SK-N-DZ (cell line): ENCODE data around the gene CLSTN1. TPM values are rescaled to one million over a fixed set of nuclear protein-coding genes. Genes with fewer than 3 reads are reported as not detected.
A peak's percentile ranks its signal among the peaks of the same experiment; 100 is the strongest.

ENCODE experiments used
- DNase-seq: peaks from one replicate; pipeline ENCODE4 v3.0.0-alpha.2; 2015; ENCODE audit warnings: low spot score
- polyA plus RNA-seq, 2 experiments: library from polyadenylated mRNA; depleted of rRNA; stranded (reverse); fragments of >200 nt; gene quantifications; 2 replicates each; pipeline ENCODE4 v1.2.3, GENCODE V29; 2014

Gene CLSTN1
- 31.0 and 37.5 TPM in 2 replicates for polyA plus RNA-seq (2014; cell fraction: cytosol; rRNA removed)
- 17.5 and 26.6 TPM in 2 replicates for polyA plus RNA-seq (2014; cell fraction: nucleus; rRNA removed)

DNA sequence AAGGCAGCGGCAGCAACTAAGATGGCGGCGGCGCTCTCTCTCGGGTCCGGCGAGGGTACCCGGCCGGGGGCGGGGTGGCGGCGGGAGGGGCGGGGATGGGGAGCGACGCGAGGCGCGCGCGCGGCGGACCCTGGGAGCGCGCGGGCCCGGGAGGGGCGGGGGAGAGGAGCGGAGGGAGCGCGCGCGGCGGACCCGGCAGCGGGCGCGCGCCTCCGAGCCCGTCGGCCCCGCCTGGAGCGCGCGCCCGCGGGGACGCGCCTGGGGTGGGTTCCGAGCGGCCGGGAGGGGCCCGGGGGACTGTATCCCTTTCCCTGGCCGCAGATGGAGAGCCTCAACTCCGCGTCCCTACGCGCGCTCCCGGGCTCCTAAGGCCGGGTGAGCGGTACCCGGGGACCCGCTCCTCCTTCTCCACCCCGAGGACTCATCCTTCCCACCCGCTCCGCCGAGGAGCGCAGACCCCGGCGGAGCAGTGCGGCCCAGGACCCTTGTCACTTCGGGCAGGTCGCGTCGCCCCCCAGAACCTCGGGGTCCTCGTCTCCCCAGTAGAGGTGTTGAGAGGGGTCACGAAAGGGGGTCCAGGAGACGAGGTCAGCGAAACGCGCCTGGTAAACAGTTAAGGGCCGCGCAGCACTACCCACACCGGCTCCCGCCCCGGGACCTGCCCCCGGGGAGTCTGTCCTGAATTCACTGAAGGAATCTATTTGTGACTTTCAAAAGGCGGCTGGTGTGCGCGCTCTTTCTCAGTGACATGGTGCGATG lies at the start of gene CLSTN1:
Gene CLSTN1 (minus strand): TSS at position 23 of the 759 bp plus-strand sequence. CDS start 232 bp downstream, outside the sequence.
- DNase-seq = peak; percentile 71

DNA sequence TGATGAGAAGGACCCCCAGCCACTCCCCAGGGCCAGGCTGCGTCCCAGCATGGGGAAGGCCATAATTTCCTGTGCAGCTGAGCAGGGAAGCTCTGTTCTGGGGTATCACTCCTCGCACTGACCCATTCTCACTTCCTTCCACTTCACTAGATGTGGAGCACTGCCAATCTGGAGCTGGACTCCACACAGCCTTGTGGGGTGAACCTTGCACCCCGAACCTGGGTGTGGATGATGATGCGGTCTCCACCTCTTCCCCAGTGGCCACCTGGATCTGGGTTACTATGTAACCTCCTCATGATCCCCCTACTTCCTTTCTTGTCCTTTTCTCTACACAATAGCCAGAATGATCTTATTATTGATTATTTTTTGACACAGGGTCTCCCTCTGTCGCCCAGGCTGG lies 49.6 kb upstream of the CLSTN1 start:
- no peak for DNase-seq

DNA sequence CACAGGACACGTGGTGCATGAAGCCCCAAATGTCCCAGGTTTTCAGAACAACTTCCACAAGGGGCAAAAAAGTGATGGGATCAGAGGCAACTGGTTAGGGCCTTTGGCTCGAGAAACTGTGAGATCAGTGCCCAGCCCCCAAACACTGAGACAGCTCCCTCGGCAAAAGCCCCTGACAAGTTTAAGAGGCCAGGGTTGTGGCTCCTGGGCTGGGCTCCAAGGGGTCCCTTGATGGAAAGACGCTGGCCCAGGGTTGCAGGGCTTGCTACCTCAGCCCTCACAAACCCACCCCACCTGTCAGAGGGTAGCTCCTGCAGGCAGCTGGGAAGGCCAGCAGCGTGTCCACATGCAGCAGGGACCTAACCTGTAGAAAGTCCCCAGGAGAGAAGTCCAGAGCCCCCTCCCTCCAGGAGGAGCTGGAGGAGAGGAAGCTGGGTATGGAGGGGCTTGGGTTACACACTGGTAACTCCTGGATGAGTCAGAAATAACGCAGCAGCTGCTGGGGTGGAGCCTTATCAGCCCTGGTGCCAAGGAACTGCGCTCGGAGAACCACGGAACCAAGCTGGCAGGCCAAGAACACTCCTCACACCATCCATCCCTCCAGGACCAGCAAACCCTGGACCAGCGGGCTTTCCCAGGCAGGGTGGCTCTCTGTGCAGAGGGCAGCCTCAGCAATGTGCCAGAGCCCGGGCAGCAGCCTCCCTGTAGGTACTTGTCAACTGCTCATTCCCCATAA lies 48.8 kb upstream of the CLSTN1 start:
- no peak for DNase-seq

DNA sequence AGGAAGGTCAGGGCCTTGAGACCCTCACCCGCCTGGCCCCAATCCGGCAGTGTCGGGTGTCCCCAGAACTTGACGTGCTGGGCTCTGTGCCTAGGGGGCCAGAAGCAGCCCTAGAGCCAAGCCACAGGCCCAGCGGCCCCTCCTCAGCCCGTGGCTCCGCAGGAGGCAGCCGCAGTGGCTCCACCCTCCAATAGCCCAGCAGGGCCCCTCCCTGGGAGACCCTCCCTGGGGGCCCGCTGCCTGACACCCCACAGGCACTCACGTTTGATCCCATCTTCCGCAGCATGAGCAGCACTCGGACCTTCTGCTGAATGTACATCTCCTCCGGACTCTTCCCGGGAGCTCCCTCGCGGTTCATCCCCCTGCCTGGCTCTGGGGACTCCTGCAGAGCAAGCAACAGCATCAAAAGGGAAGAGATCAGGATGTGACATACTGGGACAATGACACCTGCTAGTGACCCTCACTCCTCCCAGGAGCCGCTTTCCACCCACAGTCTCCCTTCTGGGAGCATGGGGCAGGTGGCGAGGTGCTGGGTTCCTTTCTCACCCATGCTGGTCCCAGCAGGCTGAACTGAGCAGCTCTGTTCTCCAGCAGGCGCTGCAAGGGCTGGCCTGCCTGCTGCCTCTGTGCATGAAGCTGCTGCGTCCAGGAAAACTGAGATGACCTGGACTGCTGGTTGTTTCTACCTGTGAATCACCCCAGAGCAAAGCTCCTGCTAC lies 48.1 kb upstream of the CLSTN1 start:
- no peak for DNase-seq

DNA sequence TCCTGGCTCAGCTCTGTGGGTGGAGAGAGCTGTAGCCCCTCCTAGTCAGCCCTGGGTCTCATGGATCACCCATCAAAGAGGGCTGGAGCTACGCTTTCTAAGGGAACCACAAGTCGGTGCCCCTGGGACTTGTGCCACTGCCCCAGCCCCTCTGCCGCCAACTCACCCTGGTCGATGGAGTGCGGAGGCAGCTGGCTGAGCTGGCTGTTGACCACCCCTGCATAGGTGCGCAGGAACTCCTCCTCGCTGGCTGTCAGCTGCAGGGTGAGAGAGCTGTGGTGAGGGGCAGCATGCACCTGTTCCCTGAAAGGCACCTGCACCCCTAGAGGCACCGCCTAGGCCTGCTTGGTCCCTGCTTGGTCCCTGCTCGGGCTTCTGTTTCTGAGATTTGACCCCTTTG lies 47.3 kb upstream of the CLSTN1 start:
- no peak for DNase-seq

DNA sequence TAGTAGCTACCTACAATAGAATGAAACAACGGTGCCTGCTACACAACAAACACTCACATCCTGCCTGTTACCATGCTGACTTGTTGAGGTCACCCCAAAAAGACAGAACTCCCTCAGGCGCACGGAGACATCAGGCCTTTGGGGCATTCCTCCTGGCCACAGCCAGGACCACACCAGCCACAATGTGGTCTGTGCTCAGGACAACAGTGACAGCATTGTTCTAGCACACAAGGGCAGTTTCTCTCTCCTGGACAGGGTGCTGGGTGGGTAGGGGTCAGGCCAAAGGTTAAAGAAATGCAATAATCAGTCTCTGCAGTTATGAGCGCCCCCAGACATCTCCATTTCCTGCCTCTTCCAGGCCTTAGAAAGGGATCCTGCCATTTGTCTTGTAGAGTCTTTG lies 46.8 kb upstream of the CLSTN1 start:
- DNase-seq = no peak

DNA sequence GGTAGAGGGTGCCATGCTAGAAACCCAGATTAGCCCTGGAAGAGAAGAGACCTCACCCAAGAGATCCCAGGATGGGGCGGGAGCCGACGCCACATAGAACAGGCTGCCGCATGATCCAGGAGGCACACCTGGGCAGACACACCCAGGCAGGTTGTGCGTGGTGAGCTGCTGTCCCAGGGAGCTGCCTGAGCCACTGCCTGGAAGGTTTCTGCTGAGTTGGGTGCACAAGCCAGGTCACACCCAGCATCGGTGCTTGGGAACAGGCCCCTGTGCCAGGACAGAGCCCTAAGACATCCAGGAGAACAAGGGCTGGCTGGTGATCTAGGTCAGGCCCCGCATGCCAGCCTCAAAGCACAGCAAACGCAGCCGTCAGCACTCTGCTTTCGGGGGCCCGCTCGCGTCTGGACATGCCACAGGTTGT lies 46.1 kb upstream of the CLSTN1 start:
- no peak for DNase-seq

DNA sequence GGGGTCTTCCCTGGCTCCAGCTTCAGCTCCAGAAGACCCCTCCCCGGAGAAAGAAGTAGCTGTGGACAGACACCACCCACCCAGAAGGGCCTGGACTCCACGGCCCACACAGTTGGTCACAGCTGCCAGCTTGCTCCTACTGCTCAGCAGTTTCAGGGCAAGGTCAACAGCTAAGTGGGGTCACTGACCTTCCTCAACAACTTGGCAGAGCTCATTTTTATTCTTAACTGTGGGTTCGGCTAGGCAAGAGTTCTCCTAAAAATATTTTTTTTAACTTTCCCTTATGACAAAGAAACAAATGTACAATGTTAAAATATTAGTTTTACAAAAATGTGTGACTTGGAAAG lies 44.5 kb upstream of the CLSTN1 start:
- DNase-seq = no peak

DNA sequence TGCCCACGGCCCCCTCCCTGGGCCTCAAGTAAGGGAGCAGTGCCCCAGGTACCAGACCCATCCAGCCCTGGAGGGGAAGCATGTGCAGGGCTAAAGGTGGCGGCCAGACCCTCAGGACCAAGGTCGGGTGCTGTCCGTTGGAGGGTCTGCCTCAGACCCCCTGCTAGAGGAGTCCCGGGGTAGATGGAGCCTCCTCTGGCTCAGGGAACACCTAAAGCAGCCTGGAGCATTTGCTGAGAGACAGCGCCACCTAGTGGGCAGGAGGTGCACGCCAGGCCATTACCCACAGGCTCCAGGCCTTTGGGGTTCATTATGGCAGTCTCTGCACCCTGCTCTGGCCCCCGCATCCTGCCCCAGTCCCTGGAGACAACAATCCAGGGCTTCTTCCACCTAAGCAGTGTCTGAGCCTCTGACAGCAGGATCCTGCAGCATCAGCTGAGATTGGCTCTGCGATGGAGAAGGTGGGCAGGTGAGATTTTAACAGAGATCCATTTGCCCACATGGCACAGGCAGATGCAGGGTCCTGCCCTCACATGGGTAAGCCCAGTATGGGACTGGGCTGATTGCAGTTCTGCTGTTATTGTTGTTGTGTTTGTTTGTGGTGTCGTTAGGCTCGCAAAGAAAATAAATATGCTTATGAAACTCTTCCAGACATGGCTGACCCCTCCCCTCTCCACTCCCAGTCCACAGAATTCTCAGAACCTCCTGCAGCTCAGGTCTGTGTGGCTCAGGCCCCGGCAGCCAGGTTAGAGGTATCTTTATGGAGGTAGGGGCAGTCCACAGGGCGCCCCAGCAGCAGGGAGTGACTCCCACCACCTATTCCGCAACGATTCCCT lies 43.9 kb upstream of the CLSTN1 start:
- peak; percentile 50 for DNase-seq

DNA sequence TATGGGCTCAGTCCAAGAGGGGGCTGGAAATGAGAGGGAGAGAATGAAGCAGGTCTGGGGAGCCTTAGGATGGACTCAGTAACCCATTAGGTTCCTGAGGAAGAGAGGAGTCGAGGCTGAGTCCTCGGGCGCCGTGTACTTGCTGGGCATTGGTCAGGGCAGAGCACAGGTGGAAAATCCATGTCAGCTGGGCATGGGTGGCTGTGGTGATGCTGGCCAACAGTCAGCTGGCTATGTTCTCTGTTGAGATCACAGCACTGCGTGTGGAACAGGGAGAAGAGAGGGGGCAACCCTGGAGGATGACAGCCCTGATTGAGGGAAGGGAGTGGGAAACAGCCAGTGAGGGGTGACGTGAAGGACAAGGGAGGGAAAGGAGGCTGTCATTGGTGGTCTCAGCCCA lies 43.1 kb upstream of the CLSTN1 start:
- no peak for DNase-seq

DNA sequence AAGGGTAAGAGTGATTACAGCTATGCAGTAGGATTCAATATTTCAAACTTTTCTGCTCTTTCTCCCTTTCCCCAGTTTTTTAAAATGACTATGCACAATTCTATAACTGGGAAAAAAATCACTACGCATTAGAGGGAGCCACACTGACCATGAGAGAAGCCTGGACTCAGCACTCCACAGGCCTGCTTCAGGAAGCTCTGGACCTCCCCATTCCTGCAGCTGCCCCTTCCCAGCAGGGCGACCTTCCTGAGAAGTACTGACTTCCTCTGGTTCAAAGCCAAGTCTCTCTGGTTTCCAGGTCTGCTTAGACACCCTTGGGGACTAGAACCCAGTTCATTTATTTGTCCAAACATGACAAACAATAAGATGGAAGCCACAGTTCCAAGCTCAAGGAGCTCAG lies 42.0 kb upstream of the CLSTN1 start:
- DNase-seq = no peak

DNA sequence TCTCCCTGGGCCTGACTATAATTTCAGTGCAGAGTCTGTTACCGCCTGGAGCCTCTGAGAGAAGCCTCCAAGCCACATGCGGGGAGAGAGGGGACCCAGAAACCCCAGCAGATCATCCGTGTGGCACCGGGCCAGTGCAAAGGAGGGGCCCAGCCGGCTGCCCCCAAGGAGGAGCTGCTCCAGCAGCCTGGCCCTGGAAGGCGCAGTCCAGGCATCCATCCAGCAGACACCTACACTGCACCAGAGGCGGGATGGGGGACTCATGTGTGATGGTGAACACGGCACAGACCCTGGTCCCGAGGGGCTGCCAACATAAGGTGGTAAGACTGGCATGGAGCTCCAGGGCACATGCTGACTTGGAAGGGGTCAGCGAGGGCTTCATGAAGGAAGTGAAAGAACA lies 39.6 kb upstream of the CLSTN1 start:
- DNase-seq = no peak

DNA sequence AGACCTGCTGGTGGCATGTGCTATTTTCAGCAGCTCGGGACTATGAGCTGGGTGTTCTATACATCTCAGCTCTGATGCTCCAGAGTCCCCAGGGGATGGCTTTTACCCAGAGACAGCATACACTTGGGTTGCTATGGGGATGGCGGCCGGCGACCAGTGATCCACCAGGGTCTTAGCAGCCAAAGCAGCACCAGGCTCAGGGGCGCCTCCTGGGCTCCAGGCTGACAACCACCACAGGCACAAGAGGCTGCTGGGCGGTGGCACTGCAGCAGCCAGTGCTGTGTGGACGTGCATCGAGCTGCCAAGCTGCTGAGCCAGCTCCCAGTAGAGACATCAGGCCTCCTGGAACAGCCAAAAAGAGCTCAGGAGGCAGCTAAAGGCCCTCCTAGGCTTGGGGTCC lies 37.6 kb upstream of the CLSTN1 start:
- DNase-seq = no peak

DNA sequence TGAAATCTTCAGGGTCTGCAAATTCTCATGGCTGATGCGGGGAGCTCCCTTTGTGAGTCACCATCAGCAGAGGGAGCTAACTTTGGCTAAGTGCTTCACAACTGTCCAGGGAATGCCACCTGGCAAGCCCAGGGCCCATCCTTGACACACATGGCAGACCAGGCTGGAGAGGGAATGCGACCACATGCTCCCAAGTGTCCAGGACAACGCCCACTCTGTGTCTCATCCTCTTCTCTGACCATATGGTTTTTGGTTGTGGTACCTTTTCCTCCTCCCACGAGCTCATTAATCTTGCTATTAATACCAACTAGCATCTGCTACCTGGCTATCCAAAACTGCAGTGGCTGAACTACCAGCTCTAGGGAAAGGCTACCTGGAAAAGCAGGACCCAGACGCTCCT lies 37.1 kb upstream of the CLSTN1 start:
- no peak for DNase-seq

DNA sequence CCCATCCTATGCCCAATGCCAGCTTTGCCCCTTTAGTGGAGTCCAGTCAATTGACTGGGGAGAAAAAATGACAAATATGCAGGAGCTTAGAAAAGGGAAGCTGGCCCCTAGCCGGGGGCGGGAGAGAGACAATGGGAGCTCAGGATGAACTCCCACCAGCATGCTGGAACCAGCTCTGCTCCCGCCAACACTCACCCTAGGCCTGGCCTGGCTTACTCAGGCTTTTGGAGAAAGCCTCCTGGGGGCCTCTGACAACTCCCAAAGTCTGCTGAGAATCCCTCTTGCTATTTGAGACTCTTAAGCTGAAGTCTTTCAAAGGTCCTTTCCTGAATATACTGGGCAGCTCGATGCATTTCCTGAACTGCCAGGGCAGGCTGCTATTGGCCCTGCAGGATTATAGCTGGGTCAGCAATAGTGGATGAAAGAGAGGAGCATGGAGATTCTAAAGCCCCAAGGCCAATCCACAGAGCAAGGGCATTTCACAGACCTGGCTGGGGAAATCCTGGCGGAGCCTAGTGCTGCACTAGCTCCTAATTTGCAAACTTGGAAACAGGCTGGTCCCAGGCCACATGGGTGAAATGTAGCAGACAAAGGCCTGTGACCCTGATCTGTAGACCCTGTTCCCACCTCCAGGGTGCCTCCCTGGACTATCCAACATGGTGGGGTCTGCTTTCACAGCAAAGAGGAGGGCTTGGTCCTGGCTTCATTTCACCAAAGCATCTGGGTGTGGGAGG lies 35.7 kb upstream of the CLSTN1 start:
- DNase-seq = no peak

DNA sequence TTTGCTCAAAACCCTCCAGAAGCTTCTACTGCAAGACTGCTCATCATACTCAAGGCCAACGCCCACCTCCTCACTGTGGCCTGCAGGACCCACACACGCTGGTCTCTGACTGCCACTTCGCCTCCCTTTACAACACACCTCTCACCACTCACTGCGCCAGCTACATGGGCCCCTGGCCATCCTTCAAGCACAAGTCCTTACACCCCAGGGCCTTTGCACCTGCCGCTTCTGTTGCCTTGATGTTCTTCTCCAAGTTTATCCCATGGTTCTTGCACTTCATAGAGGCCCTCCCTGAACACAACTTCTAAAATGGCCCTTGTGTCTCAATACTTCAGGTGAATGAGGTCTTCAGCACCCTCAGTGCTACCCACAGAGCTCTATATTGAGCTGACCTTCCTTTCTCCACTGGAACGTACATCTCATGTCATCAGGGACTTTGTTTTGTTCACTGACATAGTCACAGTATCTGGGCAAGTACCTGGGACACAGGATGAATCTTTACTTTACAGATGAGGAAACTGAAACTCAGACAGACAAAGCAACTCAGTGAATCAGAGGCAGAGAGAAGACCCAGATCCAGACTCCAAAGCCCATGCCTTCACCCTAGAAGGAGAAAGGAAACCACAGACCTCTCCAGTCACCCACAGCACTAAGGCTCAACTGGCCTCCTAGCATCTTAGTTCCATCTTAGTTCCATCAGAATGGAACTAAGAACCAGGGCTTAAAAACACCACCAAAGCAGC lies 34.7 kb upstream of the CLSTN1 start:
- DNase-seq = no peak

DNA sequence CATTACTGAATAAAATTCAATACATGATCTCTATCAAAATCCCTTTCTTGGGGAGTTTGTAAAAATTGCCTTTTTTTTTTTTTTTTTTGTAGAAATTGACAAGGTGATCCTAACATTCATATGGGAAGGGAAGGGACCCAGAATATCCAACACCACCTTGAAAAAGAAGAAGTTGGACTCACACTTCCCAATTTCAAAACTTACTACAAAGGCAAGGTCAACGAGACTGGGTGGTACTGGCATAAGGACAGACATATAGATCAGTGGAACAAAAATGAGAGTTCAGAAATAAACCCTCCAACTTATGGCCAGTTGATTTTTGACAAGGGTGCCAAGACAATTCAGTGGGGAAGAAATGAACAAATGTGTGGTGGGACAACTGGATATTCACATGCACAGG lies 31.4 kb upstream of the CLSTN1 start:
- no peak for DNase-seq

DNA sequence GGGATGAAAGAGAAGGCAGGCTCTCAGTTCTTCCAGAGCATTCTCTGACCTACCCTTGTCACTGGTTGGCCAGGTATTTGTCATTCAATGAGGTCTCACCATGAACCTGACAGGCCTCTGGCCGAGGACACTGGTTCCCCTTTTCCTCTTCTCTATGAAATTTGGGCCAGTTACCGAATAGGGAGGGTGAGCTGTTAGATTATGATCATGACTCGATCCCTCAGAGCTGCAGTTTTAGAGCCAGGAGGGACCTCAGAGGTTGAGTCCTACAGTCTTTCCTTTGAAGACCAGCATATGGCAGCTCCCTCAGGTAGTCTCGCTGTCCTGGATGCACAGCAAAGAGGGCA lies 29.5 kb upstream of the CLSTN1 start:
- no peak for DNase-seq

DNA sequence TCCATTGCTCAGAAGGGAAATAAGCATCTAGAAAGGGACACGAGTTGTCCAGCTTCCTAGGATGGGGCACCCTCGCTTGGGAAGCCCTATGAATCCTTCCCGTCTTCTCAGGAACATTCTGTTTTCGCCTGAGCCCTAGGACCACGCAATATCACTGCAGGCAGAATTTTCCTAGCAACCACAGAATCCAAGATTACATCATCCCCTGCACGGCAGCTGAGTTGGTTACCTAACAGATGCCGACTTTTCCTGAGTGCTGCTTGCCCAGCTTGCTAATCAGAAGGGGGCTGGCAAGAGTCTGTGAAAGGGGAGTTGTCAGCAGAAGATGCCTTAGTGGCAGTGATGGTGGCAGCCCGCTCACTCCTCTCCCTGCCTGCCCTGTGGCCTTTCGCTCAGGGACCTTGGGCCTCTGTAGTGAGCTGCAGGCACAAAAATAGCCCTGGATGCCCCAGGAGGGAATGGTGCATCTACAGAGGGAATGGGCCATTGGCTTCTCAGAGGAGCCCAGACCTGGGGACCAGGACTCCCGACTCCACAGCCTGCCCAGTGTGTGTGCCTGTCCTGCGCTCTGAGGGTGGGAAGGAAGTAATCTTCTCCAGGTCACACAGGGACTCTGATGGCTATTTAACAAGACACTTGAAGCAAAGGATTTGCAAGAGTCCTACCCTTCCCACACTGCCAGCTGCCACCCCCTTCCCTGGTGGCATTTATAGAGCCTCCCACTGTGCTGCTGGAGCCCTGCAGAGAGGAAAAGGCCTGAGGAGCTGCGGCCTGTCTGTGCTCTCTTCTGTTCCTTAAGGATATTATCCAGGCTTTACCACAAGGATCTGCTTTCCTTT lies 28.9 kb upstream of the CLSTN1 start:
- DNase-seq = no peak
